ENCODE measurements around the gene TBRG4.
"Not testable (repeated sequence)": the region's sequence is repeated elsewhere in the genome, so short reads cannot be mapped to it uniquely, and the experiment has no call there.

The TBRG4 gene

DNA sequence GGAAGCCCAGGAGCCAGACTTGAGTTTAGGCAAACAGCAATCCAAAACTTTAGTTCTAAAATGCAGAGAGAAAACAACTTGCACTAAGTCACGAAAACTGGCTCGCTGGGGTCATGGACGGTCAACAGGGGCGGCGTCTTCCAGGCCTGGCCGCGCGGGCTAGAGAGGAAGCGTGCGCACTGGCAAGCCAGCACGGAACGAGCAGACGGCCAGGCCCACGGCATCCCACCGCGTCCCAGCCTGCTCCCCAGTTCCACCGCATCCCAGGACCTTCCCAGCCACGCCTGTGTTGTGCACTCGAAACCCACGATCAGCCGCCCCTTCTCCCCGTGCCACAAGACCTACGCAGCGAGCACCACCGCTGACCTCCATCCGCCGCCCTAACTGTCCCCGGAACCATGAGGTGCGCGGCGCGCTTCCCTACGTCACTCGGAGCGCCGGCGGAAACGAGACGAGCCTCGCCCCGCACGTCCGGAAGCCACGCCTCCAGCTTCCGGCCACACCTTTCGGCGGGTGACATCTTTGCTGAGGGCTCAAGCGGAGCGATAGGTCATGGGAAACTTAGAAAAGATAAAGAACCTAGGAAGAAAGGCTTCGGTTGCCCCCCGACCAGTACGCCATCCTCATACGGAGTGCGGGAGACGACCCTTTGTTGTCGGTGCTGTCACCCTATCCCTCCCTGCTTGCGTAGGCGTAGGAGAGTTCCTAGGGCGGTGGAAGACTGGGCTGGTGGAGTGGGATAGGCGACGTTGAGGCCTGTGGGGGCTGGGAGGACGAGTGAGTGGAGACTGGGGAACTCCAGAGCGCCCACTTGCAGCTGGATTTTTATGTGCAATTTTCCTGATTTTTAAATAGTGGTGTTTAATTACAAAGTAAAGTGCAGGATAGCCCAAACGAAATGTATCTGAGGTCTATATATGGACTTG, at the start of gene TBRG4:
TSS of gene TBRG4 (minus strand) at position 400 of the 926 bp plus-strand sequence. CDS start 2,460 bp downstream, outside the sequence.
- DNase-seq (ENCODE audit: low read depth, low spot score), result peak; percentile 89

DNA sequence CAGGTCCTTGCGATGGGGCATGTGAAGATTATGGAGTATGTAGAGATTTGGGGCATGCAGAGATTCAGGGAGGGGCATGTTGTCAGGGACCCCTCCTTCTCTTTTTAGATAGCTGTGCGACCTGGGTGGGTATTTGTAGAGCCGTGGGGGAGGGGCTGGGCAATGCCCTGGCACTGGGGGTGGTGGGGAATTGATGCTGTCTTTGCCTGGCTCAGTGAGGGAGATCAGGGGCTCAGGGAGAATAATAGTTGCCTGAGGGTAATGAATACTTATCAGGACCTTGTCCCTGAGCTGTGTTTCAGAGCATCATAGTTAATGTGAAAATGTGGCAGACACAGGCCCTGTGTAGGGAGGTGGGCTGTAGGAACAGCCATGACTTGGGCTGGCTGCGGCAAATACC, 49.6 kb upstream of the TBRG4 start:
- DNase-seq (ENCODE audit: low read depth, low spot score), result no peak

DNA sequence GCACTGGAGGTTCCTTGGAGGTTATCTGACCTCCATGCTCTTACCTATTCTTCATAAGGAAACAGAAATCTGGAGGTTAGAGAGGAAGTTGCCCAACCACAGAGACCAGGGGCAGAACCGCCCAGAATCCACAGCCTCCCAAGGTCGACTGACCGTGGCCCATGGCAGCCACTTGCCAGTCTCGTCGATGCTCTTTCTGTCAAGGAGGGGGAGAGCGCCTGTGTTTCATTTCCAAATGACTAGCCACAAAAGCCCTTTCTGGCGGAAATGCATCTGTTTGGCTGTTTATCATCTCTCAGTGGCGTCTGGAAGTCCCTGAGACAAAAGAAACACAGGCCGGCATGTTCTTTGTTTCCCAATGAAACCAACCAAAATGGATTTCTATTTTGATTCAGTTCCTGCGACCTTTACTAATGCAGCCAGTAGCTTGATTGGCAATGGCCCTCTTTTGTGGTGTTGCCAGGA, 49.0 kb upstream of the TBRG4 start:
- DNase-seq (ENCODE audit: low read depth, low spot score), result no peak

DNA sequence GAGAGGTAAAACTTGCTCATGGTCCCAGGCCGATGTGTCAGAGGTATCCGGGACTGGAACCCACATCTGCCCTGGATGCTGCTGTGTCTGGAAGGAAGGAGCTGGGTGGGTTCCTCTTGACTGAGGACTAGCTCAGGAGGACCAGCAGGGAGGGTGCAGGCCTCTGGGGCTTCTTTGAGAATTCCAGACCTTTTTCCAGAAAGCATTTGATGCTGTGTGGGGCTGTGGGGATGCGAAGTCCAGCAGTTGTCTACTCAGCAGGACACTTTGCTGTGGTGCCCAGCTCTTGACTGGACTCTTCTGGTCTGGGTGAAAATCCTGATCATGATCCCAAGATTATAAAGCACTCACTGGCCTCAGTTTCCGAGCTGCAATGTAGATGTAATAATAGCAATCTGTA, 47.8 kb upstream of the TBRG4 start:
- DNase-seq (ENCODE audit: low read depth, low spot score), result no peak

DNA sequence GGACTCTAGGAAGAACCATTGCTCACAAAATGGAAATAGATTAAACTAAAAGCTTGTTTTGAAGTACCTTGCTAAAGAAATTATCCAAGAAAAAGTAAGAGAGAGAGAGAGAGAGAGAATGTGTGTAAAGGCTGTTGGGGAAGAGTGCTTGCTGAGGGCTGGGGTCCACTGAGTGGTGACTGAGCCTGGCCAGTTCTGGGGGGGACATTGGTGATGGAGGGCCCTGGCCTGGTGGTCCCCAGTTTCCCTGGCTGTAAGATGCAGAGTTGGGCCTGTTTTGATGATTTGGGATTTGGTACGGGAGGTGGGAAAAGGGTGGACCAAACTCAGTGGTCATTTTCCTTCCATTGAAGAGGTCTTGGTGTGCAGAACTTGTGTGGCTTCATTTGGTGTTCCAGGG, 47.0 kb upstream of the TBRG4 start:
- no peak for DNase-seq (ENCODE audit: low read depth, low spot score)

DNA sequence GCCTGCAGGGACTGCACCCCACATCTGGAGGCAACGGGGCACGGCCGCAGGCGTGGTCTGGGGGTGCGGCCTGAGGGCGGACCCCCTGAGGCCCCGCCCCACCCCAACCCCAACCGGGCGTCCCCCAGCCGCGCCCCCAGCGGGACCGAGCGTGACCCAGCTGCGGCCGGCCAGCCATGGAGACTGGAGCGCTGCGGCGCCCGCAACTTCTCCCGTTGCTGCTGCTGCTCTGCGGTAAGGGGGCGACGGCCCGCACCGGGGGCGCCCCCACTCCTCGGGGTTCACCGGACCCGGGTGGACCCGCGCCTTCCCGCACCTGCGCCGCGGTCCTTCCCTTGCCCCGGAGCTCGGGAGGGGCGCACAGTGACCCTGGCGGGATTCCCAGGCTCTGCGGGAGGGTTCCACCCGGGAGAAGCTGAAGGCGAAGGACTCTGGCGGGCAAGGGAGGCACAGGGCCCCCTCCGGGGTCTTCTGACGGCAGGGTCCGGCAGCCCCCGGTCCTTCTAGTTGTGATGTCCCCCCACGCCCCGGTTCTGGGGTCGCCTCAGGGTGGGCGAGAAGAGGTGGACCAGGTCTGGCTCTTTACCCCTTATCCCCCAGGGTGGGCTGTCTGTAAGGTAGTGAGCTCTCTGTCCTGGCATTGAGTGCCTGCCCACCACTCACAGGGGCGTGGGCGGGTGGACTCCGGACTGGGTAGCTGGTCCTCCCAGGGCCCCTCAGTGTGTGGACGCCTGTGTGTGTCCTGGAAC, 46.3 kb upstream of the TBRG4 start, which contains the start of gene RAMP3:
TSS of gene RAMP3 (plus strand) at position 139 of the 749 bp plus-strand sequence. CDS start at position 177, 38 bp downstream.
- no peak for DNase-seq (ENCODE audit: low read depth, low spot score)

DNA sequence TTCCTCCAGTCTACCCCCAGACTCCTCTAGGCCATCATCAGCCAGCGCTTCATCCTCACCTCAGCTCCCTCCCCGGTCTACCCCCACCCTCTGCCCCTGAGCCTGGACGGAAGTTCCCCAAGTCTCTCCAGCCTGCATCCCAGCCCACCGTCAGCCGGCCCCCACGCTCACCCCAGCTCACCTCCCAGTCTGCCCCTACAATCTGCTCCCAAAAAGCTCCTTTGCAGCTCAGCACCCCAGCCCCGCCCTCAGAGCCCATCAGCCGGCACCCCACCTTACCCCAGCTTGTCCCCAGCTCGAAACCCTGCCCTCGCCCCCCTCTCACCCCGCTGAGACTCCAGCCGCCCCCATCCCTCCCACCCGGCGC, 45.8 kb upstream of the TBRG4 start:
- no peak for DNase-seq (ENCODE audit: low read depth, low spot score)

DNA sequence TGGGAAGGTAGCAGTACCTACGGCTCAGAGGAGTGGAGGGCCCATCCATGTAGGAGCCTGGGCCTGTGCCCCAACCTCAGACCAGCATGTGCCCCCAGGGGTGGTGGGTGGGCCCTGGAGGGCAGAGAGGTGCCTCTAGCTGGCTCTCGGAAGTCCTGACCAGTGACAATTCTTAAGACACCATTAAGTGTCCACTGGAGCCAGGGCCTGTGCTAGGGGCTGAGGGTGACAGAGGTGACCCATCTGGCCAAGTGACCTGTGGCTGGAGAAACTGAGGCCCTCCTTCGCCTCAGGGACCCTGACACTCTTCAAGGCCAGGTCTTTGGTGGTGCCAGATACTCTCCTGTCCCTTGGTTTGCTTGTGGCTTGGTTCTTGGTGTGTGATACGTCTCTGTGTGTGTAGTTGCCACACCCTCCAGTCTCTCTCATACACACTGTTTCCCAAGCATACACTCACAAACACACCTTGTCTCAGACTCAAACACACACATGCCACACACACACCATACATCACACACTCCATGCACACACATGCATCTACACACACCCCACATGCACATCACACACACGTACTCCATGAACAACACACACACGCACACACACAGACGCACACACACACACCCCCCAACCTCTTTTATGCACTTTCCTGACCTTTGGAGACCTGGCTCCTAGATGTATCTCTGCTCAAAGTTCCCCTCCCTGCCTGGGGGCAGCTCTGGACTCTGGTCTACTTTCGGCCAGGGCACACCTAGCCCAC, 45.2 kb upstream of the TBRG4 start:
- no peak for DNase-seq (ENCODE audit: low read depth, low spot score)

DNA sequence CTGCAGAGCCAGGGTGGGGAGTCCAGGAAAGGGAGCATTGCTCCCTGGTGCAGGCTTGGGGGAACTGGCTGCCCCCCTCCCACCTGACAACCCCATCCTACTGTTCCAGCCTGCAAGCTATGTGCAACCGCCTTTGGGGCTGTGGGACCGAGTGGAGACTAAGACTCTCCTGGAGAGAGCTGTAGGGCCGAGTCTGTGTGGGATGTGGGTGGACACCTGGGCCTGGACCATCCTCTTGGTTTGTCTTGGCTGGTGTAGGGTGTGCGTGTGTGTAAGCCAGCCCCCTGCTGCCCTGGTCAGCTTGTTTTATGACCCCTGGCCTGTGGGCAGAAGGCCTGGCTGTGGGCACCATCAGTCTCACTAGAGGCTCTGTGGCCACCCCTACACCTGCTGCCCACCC, 44.4 kb upstream of the TBRG4 start:
- no peak for DNase-seq (ENCODE audit: low read depth, low spot score)

DNA sequence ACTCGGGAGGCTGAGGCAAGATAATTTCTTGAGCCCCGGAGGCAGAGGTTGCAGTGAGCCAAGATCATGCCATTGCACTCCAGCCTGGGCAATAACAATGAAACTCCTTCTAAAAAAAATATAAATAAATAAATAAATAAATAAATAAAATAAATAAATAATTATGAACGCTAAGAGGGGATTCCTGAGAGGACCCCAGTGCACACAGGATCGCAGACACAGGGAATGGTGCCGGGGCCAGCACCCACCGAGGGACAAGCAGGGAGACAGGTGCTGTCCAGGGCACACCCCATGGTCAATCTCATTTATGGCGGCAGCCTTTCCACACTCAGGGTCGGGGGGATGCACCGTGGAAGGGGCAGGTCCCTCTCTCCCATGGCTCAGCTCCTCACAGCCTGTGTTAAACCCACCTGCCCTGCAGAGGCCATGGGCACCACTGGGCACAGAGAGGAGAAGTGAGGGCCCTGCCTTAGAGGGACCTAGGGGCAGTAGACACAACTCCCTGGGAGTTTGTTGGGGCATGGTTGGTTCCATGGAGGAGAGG, 43.9 kb upstream of the TBRG4 start:
- no peak for DNase-seq (ENCODE audit: low read depth, low spot score)

DNA sequence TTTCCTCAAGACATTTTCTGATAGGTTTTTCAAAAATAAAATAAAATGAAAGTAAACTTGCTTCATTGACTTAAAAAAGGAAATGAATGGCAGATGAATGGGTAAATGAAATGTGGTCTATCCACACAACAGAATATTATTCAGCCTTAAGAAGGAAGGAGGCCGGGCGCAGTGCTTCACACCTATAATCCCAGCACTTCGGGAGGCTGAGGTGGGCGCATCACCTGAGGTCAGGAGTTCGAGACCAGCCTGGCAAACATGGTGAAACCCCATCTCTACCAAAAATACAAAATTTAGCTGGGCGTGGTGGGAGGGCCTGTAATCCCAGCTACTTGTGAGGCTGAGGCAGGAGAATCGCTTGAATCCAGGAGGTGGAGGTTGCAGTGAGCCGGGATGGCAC, 42.4 kb upstream of the TBRG4 start:
- not testable (repeated sequence) for DNase-seq (ENCODE audit: low read depth, low spot score)

DNA sequence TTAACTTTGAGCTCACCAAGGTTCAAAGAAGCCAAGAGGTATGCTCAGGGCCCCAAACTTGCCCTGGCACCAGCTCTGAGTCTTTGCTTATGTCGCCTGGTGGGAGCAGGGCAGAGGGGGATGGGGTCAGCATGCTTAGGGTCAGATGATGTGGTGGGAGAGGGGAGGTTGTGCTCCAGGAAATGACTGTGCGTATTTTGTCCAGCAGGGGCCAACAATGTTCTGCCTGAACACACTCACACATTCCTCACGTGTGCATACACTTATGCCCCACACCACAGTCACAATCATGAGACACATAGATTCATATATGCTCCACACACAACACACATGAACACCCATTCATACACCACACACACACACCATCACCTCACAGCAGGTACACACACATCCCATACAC, 41.7 kb upstream of the TBRG4 start:
- no peak for DNase-seq (ENCODE audit: low read depth, low spot score)

DNA sequence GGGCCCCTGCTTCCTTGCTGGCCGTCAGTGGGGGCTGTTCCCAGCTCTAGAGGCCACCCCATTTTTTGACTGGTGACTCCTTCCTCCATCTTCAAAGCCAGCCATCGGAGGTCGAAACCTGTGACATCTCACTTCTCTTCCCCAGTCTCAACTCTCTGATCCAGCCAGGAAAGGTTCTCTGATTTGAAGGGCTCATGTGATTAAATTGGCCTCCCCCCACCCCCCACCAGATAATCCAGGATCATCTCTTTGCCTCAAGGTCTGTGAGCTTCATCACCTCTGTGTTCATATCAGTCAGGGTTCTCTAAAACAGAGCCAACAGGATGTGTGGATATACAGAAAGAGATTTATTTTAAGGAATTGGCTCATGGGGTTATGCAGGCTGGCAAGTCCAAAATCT, 40.5 kb upstream of the TBRG4 start:
- no peak for DNase-seq (ENCODE audit: low read depth, low spot score)

DNA sequence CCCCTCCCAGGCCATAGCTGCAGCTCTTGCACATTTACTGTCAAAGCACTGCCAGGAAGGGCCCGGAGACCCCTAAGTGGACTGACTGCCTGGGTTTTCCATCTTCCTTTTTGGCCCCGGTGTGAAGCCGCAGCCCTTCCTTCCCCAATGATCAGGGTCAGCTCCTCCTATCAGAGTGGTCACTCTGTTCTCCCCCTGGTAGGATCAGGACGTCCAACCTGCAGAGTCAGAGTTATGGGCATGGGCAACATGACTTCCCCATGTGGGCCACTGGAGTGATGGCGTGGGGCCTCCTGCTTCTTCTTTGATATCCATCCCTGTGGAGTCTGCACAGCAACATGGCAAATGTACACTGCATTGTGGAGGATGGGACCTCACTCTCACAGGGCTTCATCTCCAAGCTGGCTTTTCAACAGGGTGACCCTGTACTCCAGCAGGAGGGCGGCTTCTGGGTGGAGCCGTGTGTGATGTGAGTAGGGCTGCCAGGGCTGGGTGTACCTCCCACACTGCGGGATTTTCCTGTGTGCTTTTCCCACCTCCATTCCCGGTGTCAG, 39.7 kb upstream of the TBRG4 start:
- no peak for DNase-seq (ENCODE audit: low read depth, low spot score)

DNA sequence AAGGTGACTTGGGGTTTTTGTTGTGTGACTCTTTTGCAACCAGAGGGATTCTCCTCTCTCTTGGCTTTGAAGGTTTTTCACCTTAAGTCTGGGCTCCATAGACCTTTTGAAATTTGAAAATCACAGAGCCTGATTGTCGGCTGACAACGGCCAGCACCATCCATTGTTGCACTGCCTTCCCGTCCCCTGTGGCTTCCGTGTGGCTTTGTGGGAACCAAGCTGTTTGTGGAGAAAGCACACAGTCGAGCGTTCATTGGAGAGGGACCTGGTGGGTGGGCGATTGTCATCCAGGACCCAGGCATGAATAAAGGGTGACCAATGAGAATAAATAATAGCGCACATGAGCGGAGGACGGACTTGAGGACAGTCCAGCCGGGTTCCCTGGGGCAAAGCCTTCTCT, 38.7 kb upstream of the TBRG4 start:
- DNase-seq (ENCODE audit: low read depth, low spot score), result no peak

DNA sequence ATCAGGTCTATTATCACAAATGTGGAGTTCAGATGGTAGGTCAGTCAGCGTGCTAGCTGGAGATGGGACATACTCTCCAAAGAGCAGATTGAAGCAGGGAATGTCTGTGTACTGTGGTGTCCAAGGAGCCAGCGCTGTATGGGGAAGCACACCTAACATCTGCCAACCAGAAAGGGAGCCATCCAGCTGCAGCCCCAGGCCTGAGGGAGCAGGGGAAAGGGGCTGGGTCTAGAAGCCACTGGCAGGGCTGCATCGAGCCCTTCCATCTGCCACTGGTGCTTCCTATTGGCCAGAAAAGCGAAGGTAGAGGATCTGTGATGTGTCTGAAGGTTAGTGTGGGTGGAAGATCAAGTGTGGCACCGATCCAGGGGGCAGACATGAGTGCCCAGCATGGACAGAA, 38.1 kb upstream of the TBRG4 start:
- DNase-seq (ENCODE audit: low read depth, low spot score), result no peak

DNA sequence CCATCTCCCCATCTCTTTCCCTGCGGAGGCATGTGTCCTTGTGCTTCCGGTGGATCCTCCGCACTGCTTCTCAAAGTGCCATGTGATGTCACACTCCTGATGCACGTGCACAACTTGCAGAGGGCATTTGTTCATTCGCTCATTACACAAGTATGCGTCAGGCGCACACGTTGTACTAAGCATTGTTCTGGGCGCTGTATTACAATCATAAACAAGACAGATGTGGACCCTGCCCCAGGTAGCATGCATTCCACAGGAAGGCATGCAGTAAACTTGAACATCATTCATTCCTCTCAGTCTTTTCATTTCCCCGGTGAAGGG, 37.1 kb upstream of the TBRG4 start:
- no peak for DNase-seq (ENCODE audit: low read depth, low spot score)

DNA sequence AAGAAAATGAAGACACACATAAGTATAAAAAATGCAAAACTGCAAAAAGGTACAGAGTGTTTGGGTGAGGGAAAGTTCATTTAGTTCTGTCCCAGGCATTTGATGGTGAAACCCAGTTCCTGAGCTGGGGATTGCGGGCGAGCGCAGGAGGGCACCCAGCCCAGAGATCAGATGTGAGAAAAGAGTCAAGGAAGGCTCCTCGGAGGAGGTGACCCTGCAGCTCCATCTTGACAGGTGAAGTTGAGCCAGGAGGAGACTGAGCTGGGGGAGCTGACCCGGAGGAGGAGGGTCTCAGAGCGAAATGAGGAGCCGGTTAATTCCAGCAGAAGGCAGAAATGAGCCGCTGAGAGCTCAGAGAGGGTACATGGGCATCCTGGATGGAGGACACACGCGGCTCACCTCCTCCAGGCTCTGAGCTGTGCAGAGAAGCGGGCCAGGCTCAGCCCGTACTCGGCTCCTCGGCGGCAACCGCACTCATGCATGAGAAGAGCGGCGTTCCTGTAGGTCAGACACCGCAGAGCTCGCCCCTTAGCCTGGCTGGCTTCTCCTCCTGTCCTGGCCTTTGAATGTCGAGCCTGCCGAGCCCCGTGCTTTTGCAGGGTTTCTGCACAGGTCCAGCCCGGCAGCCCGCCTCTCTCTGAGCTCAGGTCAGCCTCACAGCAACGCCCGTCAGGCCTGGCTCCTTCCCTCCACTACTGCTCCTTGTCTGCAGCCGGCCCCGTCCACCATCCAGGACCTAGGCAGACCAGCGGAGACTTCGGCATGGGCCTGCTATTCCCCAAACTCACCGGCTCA, 36.6 kb upstream of the TBRG4 start:
- no peak for DNase-seq (ENCODE audit: low read depth, low spot score)

DNA sequence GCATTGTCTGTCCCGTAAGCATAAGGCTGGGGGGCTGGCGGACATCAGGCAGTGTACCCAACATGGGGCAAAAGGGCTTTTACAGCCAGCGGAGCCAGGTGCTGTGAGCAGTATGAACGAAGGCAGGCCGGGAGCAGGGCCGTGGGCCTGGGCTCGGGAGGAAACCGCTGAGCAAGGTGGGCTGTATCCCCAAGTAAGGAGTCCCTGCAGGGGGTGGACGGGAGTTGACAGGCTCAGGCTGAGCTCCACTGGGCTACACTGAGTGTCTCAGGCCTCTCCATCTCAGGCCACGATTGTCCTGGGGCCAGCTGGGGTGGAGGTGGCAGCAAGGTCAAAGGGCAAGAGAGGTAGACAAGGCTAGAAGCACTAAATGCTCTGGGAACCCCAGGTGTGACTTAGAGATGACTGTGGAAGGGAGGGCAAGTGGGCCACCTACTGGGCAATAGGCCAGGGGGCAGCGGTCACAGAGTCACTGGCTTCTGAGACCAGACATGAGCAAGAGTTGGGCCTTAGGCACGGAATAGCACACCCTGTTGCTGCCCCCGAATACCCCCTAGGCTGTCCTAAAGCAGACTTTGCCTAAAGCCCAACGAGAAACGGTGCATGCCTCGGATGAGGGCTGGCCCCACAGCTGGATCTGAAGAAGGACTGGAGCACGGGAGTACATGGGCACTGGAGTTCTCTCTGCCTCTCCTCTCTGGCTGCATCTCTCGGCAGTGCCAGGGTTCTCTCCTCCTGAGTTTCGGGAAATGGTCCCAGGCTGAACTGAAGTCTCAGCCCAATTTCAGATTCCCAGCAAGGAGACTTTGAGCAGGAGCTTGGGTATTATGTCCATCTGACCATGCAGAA, 35.3 kb upstream of the TBRG4 start:
- no peak for DNase-seq (ENCODE audit: low read depth, low spot score)

DNA sequence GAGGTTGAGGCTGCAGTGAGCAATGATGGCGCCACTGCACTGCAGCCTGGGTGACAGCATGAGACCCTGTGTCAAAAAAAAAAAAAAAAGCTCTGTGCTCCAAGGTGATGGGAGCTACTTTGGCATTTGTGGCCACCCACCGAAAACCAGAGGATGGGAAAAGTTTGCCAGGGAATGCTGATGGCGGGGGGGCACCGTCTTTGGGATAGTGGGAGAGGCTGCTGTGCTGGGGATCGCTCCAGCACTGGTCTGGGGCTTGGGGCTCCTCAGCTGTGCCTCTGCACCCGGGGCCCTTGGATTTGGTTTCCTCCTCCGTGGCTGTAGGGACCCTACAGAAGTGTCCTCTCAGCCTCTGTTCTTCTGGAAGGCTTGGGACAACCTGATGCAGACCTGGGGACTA, 34.4 kb upstream of the TBRG4 start:
- DNase-seq (ENCODE audit: low read depth, low spot score), result no peak
